Measurements from ENCODE around the gene ENO4.

The ENO4 gene

GRCh38 chr10:116919164-116919563, 69.9 kb downstream of the ENO4 start:
- no peak for DNase-seq

- DNase-seq, result no peak
These were observed 70.4 kb downstream of the ENO4 start for GRCh38 chr10:116919706-116920105.

GRCh38 chr10:116925056-116925455, 75.8 kb downstream of the ENO4 start:
- no peak for DNase-seq

GRCh38 chr10:116926426-116926825, 77.1 kb downstream of the ENO4 start:
- no peak for DNase-seq

- no peak for DNase-seq
These were observed 82.5 kb downstream of the ENO4 start for GRCh38 chr10:116931806-116932205.
